Neuronal stem cell (in vitro differentiated cells): Measurements from ENCODE around the gene ZNF488.
A peak's percentile ranks its signal among the peaks of the same experiment; 100 is the strongest.

Source experiments
- DNase-seq: peaks from one replicate; pipeline ENCODE4 v3.0.0-alpha.2; 2013; ENCODE audit warnings: low spot score
- H2AFZ ChIP-seq: one replicate; pipeline ENCODE4 v1.6.1; 2013; ENCODE audit warnings: mild to moderate bottlenecking, low read length, inconsistent platforms
- H2AK5ac ChIP-seq: 2 replicates; pipeline ENCODE4 v1.6.1; 2013; ENCODE audit warnings: low read depth, mild to moderate bottlenecking, inconsistent platforms, low read length, moderate library complexity, mixed read lengths
- H2BK120ac ChIP-seq: 2 replicates; pipeline ENCODE4 v1.6.1; 2013; ENCODE audit warnings: low read depth, mild to moderate bottlenecking, inconsistent platforms, low read length, moderate library complexity, mixed read lengths
- H2BK12ac ChIP-seq: one replicate; pipeline ENCODE4 v1.6.1; 2013; ENCODE audit warnings: low read length, inconsistent platforms
- H2BK15ac ChIP-seq: 2 replicates; pipeline ENCODE4 v1.6.1; 2013; ENCODE audit warnings: mild to moderate bottlenecking, low read length, inconsistent platforms, mixed read lengths
- H2BK5ac ChIP-seq: one replicate; pipeline ENCODE4 v1.6.1; 2013; ENCODE audit warnings: inconsistent platforms, mild to moderate bottlenecking, low read length, moderate library complexity
- H3K14ac ChIP-seq: one replicate; pipeline ENCODE4 v1.6.1; 2013; ENCODE audit warnings: low read length, inconsistent platforms
- H3K18ac ChIP-seq: 2 replicates; pipeline ENCODE4 v1.6.1; 2013; ENCODE audit warnings: low read length, inconsistent platforms
- H3K23ac ChIP-seq: 2 replicates; pipeline ENCODE4 v1.6.1; 2013; ENCODE audit warnings: low read depth, mild to moderate bottlenecking, mixed read lengths, low read length, inconsistent platforms; ENCODE audit not compliant: poor library complexity
- H3K27ac ChIP-seq: replicated peaks from 3 replicates; pipeline ENCODE4 v1.5.1; 2013; ENCODE audit warnings: low read length, inconsistent platforms
- H3K27me3 ChIP-seq, 3 experiments: 2 replicates each; pipeline ENCODE4 v1.6.1; 2013; ENCODE audit warnings: low read length in 3 of 3, mild to moderate bottlenecking in 2 of 3, inconsistent platforms in 1 of 3, low read depth in 1 of 3, mixed read lengths in 1 of 3, moderate library complexity in 1 of 3; ENCODE audit not compliant: control insufficient read depth in 3 of 3, insufficient read depth in 3 of 3
- H3K36me3 ChIP-seq, 2 donors: replicated peaks in 1 of 2; 2 replicates each; pipeline ENCODE4 v1.6.1; 2013; ENCODE audit warnings: low read length in 2 of 2; ENCODE audit not compliant: control insufficient read depth in 2 of 2, insufficient read depth in 2 of 2
- H3K4ac ChIP-seq: 2 replicates; pipeline ENCODE4 v1.6.1; 2013; ENCODE audit warnings: inconsistent platforms, mild to moderate bottlenecking, low read length, moderate library complexity
- H3K4me1 ChIP-seq, 2 donors: 1 replicate in 1 of 2; 2 replicates in 1 of 2; pipeline ENCODE4 v1.6.1; 2013; ENCODE audit warnings: low read length in 2 of 2, low read depth in 1 of 2; ENCODE audit not compliant: control insufficient read depth in 2 of 2, insufficient read depth in 1 of 2
- H3K4me2 ChIP-seq: one replicate; pipeline ENCODE4 v1.6.1; 2013; ENCODE audit warnings: mild to moderate bottlenecking, low read length, inconsistent platforms; ENCODE audit not compliant: insufficient read depth, poor library complexity, severe bottlenecking
- H3K4me3 ChIP-seq, 2 donors: 2 replicates each; pipeline ENCODE4 v1.5.1; 2013; ENCODE audit warnings: low read length in 2 of 2, mild to moderate bottlenecking in 2 of 2, inconsistent platforms in 1 of 2, moderate library complexity in 1 of 2
- H3K79me1 ChIP-seq: one replicate; pipeline ENCODE4 v1.6.1; 2013; ENCODE audit warnings: low read depth, mild to moderate bottlenecking, inconsistent platforms, low read length, moderate library complexity
- H3K9ac ChIP-seq: one replicate; pipeline ENCODE4 v1.6.1; 2013; ENCODE audit warnings: mild to moderate bottlenecking, low read depth, low read length, inconsistent platforms; ENCODE audit not compliant: poor library complexity
- H3K9me3 ChIP-seq, 2 donors: replicated peaks in 1 of 2; 2 replicates each; pipeline versions ENCODE3 to v1.6.1; 2013; ENCODE audit warnings: low read length in 2 of 2, mild to moderate bottlenecking in 2 of 2, inconsistent platforms in 1 of 2, low read depth in 1 of 2, mixed read lengths in 1 of 2, moderate library complexity in 1 of 2; ENCODE audit not compliant: control insufficient read depth in 2 of 2, insufficient read depth in 1 of 2
- H4K8ac ChIP-seq: one replicate; pipeline ENCODE4 v1.6.1; 2013; ENCODE audit warnings: low read depth, mild to moderate bottlenecking, inconsistent platforms, low read length, moderate library complexity
- H4K91ac ChIP-seq: one replicate; pipeline ENCODE4 v1.6.1; 2013; ENCODE audit warnings: low read length, low read depth, mild to moderate bottlenecking, inconsistent platforms; ENCODE audit not compliant: poor library complexity
- WGBS, 2 donors: extraction: QIAGEN DNeasy Blood & Tissue Kit; methylation state at CpG; one replicate each; pipeline ENCODE4 v1.1.7; 2013; ENCODE audit warnings: missing lambda C conversion rate in 2 of 2, mixed read lengths in 1 of 2; ENCODE audit not compliant: insufficient read length in 2 of 2, insufficient replicate concordance in 1 of 2; ENCODE audit errors: extremely low coverage in 2 of 2; 5-methylcytosine and 5-hydroxymethylcytosine counted together

ZNF488 gene

DNA sequence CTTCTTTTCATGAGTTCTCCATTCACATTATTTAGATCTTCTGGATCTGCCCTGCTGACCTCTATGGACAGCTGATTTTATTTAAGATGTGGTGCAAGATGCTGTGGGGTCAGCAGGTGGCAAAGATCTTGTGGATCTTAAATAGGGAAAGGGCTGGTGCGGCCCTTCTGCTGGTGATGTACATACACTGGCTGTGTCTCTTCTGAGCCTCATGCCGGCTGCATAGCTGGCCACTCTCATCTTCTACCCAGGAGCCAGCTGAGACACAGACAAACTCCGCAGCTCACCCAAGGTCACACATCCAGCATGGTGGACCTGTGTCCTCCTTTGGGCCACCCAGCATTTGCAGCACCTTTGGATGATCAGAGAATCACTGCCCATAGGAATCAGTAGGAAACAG, 26.2 kb downstream of the ZNF488 start:
- H2AFZ ChIP-seq: no peak overlapping the region
- no peak overlapping the region for H3K18ac ChIP-seq
- H2BK120ac ChIP-seq: no peak overlapping the region
- H3K9me3 ChIP-seq: no peaks in the 10 kb centered on the region
- H3K4ac ChIP-seq: no peak overlapping the region
- no peaks in the 10 kb centered on the region for H3K79me1 ChIP-seq
- H2BK5ac ChIP-seq: no peak overlapping the region
- no peak overlapping the region for H4K91ac ChIP-seq
- H3K9ac ChIP-seq: no peak overlapping the region
- no peak overlapping the region for H3K27ac ChIP-seq
- H3K4me1 ChIP-seq: peaks cover 0 to 3% of the 10 kb centered on the region in 2 donors
- no peak overlapping the region for H3K14ac ChIP-seq
- no CpG with 5 or more reads among the region's 3 CpGs for WGBS, 2 donors
- no peak overlapping the region for H3K23ac ChIP-seq
- H2BK12ac ChIP-seq: no peak overlapping the region
- H2BK15ac ChIP-seq: no peak overlapping the region
- H3K4me2 ChIP-seq: no peak overlapping the region
- H3K4me3 ChIP-seq: no peak overlapping the region
- no peak for DNase-seq
- H3K27me3 ChIP-seq: peaks cover 0 to 4% (median 0%) of the 10 kb centered on the region in 3 experiments
- H4K8ac ChIP-seq: no peak overlapping the region
- H2AK5ac ChIP-seq: no peak overlapping the region
- no peaks in the 10 kb centered on the region for H3K36me3 ChIP-seq

DNA sequence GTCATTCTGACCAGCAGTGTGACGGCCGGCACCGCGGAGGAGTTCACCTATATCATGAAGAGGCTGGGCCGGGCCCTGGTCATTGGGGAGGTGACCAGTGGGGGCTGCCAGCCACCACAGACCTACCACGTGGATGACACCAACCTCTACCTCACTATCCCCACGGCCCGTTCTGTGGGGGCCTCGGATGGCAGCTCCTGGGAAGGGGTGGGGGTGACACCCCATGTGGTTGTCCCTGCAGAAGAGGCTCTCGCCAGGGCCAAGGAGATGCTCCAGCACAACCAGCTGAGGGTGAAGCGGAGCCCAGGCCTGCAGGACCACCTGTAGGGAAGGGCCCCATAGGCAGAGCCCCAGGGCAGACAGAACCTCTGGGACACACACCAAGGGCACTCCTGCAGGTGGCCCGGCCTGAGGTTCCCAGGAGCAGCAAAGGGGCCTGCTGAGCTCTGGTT, 26.9 kb downstream of the ZNF488 start:
- no peak overlapping the region for H2AFZ ChIP-seq
- H3K4me1 ChIP-seq: peaks cover 0 to 3% of the 10 kb centered on the region in 2 donors
- no peak overlapping the region for H3K4me2 ChIP-seq
- H2BK15ac ChIP-seq: no peak overlapping the region
- H2AK5ac ChIP-seq: no peak overlapping the region
- H4K91ac ChIP-seq: no peak overlapping the region
- no peak overlapping the region for H4K8ac ChIP-seq
- H3K9me3 ChIP-seq: no peaks in the 10 kb centered on the region
- H3K27me3 ChIP-seq: peaks cover 0 to 6% (median 0%) of the 10 kb centered on the region in 3 experiments
- H2BK12ac ChIP-seq: no peak overlapping the region
- H3K18ac ChIP-seq: peak overlapping the region; percentile 52
- no peak for DNase-seq
- H3K79me1 ChIP-seq: no peaks in the 10 kb centered on the region
- no peak overlapping the region for H2BK120ac ChIP-seq
- H3K9ac ChIP-seq: no peak overlapping the region
- no peak overlapping the region for H3K27ac ChIP-seq
- no peaks in the 10 kb centered on the region for H3K36me3 ChIP-seq
- no peak overlapping the region for H3K23ac ChIP-seq
- no CpG with 5 or more reads among the region's 12 CpGs for WGBS, 2 donors
- no peak overlapping the region for H3K14ac ChIP-seq
- H3K4ac ChIP-seq: no peak overlapping the region
- H3K4me3 ChIP-seq: no peak overlapping the region
- no peak overlapping the region for H2BK5ac ChIP-seq

DNA sequence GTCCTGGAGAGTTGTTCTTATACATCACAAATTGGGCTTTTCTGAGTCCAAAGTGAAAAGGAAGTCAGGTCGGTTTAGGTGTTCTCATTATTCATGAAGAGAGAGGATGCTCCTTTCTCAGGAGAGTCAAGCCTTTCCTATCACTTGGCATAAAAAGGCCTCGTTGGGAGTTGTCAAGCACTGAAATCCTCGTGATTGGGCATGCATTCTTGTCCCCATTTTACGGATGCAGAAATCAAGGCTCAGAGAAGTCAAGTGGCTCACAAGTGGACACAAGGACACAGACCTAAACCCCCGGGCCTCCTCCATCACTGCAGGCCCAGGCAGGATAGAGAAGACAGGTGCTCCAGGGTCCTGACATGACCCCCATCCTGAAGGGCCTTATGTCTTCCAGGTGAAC, 27.4 kb downstream of the ZNF488 start:
- Histone ChIP-seq H3K9ac (no peak overlapping the region), H3K4me3 (no peak overlapping the region), H2BK15ac (no peak overlapping the region), H3K23ac (no peak overlapping the region), H3K18ac (no peak overlapping the region), H3K4me1 (peaks cover 0 to 3% of the 10 kb centered on the region in 2 donors), H3K79me1 (no peaks in the 10 kb centered on the region), H2BK5ac (no peak overlapping the region), H3K27me3 (peaks cover 0 to 6% (median 0%) of the 10 kb centered on the region in 3 experiments), H2BK12ac (no peak overlapping the region), H3K4me2 (no peak overlapping the region), H4K8ac (no peak overlapping the region), H3K27ac (no peak overlapping the region), H2AFZ (no peak overlapping the region), H3K9me3 (no peaks in the 10 kb centered on the region), H3K4ac (no peak overlapping the region), H2BK120ac (no peak overlapping the region), H3K36me3 (no peaks in the 10 kb centered on the region), H2AK5ac (no peak overlapping the region), H3K14ac (no peak overlapping the region), H4K91ac (no peak overlapping the region)
- WGBS, 2 donors: no CpG with 5 or more reads among the region's 5 CpGs
- no peak for DNase-seq

DNA sequence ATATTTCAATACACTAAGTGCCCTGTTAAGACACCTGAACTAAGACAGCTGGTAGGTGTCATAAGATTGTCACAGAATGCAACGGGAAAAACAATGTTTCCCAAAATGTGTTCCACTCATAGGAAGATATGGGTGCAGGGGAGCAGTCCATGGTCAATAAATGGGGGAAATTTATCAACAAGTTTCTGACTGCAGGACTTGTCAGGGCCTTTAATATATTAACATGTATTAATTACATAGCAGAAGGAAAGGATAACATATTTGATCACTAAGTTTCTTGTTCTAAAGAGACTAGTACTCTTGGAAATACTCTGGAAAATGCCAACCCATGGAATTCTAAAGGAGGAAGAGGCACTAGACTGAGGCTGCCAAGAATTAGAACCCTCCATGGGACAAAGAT, 29.2 kb downstream of the ZNF488 start:
- Histone ChIP-seq H3K9me3 (no peaks in the 10 kb centered on the region), H3K27ac (no peak overlapping the region), H3K14ac (no peak overlapping the region), H3K79me1 (no peaks in the 10 kb centered on the region), H3K18ac (no peak overlapping the region), H3K4me2 (no peak overlapping the region), H3K36me3 (no peaks in the 10 kb centered on the region), H3K9ac (no peak overlapping the region), H2BK120ac (no peak overlapping the region), H4K8ac (no peak overlapping the region), H4K91ac (no peak overlapping the region), H3K23ac (no peak overlapping the region), H2BK5ac (no peak overlapping the region), H2BK12ac (no peak overlapping the region), H3K4ac (no peak overlapping the region), H2AK5ac (no peak overlapping the region), H3K27me3 (peaks cover 0 to 6% (median 0%) of the 10 kb centered on the region in 3 experiments), H2AFZ (no peak overlapping the region), H3K4me3 (no peak overlapping the region), H2BK15ac (no peak overlapping the region), H3K4me1 (no peaks in the 10 kb centered on the region)
- WGBS, 2 donors: no CpG with 5 or more reads among the region's 1 CpG
- DNase-seq: no peak
